Natural killer cell (primary cell): ENCODE results near the gene CPEB4. TPM values are rescaled to one million over a fixed set of nuclear protein-coding genes. Genes with fewer than 3 reads are reported as not detected.

Experiments
- ATAC-seq, 3 donors: fragments of 150-1000 bp in 2 of 3; fragments of 200-7000 bp in 1 of 3; cut with Tn5 transposase; 1 replicate in 1 of 3; 2 replicates in 2 of 3; pipeline ENCODE4 v1.10.0; 2021; ENCODE audit warnings: mild to moderate bottlenecking in 2 of 3, moderate library complexity in 2 of 3
- DNase-seq, 2 donors: peaks; one replicate each; pipeline versions ENCODE4 v3.0.0 to v3.0.0-alpha.2; 2013 to 2021; ENCODE audit warnings: mixed read lengths in 1 of 2
- H3K27ac ChIP-seq: one replicate; pipeline ENCODE4 v1.5.1; 2013; ENCODE audit warnings: mild to moderate bottlenecking, low read length
- H3K27me3 ChIP-seq: one replicate; pipeline ENCODE4 v1.6.1; 2013; ENCODE audit warnings: low read length; ENCODE audit not compliant: control insufficient read depth, insufficient read depth
- H3K36me3 ChIP-seq: one replicate; pipeline ENCODE4 v1.6.1; 2013; ENCODE audit warnings: low read length; ENCODE audit not compliant: control insufficient read depth, insufficient read depth
- H3K4me1 ChIP-seq: one replicate; pipeline ENCODE4 v1.6.1; 2013; ENCODE audit warnings: low read length; ENCODE audit not compliant: control insufficient read depth, insufficient read depth
- H3K4me3 ChIP-seq: one replicate; pipeline ENCODE4 v1.5.1; 2013; ENCODE audit warnings: low read length
- H3K9me3 ChIP-seq: one replicate; pipeline ENCODE4 v1.6.1; 2013; ENCODE audit warnings: low read length; ENCODE audit not compliant: control insufficient read depth, insufficient read depth
- H3K27ac Mint-ChIP-seq, 2 donors: one replicate each; pipeline ENCODE4 v1.8.0; 2022; ENCODE audit warnings: mild to moderate bottlenecking in 2 of 2, mixed read lengths in 2 of 2, moderate library complexity in 1 of 2
- H3K27me3 Mint-ChIP-seq, 2 donors: one replicate each; pipeline ENCODE4 v1.8.0; 2022; ENCODE audit warnings: low read depth in 2 of 2, mixed read lengths in 2 of 2
- H3K36me3 Mint-ChIP-seq: one replicate; pipeline ENCODE4 v1.8.0; 2022; ENCODE audit warnings: mixed read lengths
- H3K4me1 Mint-ChIP-seq, 2 donors: one replicate each; pipeline ENCODE4 v1.8.0; 2022; ENCODE audit warnings: mixed read lengths in 2 of 2
- H3K4me3 Mint-ChIP-seq: one replicate; pipeline ENCODE4 v1.8.0; 2022; ENCODE audit warnings: mild to moderate bottlenecking, moderate library complexity, mixed read lengths
- H3K9me3 Mint-ChIP-seq, 2 donors: one replicate each; pipeline ENCODE4 v1.8.0; 2022; ENCODE audit warnings: mixed read lengths in 2 of 2
- WGBS: methylation state at CpG from one replicate; pipeline ENCODE4 v1.1.7; 2013; ENCODE audit warnings: missing lambda C conversion rate; ENCODE audit not compliant: insufficient coverage; 5-methylcytosine and 5-hydroxymethylcytosine counted together
- intact Hi-C: fragments of 100-400 bp; cut with micrococcal nuclease; formaldehyde crosslinking; loops from one replicate; pipeline ENCODE4 v1.14.2; 2022
- total RNA-seq, 4 donors: library from RNA; stranded (reverse); fragments of 120-200 nt in 1 of 4; gene quantifications; one replicate each; pipeline versions ENCODE4 v1.2.3 to v1.2.4, GENCODE V29; 2013 to 2022
- TF ChIP-seq, protein P1 (sequence below): fragments of 200-600 bp; IDR thresholded peaks from one replicate; pipeline ENCODE4 v1.8.0; 2022; ENCODE audit warnings: antibody characterized with exemption

The CPEB4 gene
- total RNA-seq, 3 donors from 2014 or later (not counting 1 experiment from before 2014, with no cell fraction given): 44.4 to 60.4 (median 55.1) TPM

DNA sequence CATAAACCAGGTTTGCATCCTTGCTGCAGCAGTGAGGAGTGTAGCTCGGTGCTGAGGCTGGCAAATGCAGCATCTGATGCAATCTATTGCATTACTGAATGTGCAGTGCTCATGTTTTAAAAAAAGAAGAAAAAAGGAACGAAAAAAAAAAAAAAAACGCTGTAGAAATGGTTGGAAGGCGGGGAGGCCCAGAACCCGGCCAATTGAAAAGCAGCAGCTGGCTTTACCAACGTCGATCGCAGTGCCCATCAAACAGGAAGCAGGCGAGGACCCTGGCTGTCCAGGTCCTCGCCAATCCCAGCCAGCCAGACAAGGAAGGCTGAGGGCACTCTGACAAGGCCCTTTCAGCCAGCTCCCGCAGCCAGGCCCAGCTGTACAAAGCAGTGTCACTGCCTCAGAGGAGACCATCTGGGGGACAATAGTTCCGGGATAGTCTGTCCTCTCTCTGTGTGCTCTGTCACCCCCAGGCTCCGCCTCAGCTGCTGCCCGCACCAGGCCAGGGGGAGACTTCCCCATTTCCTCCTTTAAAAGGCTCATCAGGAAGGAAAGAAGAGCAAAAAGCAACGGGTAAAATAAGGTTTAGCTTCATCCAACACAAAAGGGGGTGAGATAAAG lies 21.8 kb upstream of the CPEB4 start:
- H3K36me3 Mint-ChIP-seq: no peaks in the 10 kb centered on the region

DNA sequence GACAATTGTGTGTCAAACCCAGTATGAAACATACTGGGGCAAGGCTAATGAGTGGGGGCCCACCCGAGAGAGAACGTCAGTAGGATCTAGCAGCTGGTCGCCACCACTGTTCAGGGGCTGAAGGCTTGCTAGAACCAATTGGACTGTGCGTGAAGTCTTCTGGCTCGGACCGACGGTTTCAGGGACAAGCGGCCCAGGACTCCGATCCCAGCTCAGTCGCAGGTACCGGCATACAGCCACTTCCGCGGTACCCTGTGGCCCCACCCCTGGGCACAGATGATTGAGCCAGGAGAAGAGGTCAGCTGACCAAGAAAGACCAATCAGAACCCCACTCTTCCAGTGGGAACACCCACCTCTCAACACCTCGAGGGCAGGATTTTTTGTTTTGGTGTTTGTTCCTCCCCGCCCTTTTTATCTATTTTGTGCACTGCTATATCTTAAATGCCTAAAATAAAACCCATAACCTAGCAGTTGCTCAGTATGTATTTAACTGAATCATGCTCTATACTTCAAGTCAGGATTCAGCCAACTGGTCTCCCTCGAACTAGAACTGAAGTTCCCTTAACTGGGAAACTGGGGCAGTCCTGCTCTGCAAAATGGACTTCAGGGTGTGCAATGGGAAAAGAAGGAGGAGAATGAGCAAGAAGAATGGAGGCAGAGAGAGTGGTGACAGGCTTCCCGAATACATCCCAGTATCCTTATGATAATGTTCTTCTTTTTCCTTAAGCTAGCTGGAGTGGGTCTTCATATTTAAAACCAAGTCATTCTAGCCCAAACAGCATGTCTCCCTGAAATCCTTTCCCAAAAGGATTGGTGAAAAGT lies 21.1 kb upstream of the CPEB4 start:
- H3K4me1 Mint-ChIP-seq: peaks cover 0 to 4% of the 10 kb centered on the region in 2 donors
- no peaks in the 10 kb centered on the region for H3K36me3 ChIP-seq
- no peaks in the 10 kb centered on the region for H3K9me3 Mint-ChIP-seq
- H3K27ac Mint-ChIP-seq: no peak overlapping the region
- DNase-seq (no peak), ATAC-seq (no peak)
- intact Hi-C loops: no loop called here
- H3K27ac ChIP-seq: no peak overlapping the region
- H3K9me3 ChIP-seq: no peaks in the 10 kb centered on the region
- H3K27me3 ChIP-seq: no peaks in the 10 kb centered on the region
- H3K4me3 ChIP-seq: no peak overlapping the region
- peaks cover 12 to 23% of the 10 kb centered on the region in 2 donors for H3K27me3 Mint-ChIP-seq
- TF ChIP-seq, protein P1, sequence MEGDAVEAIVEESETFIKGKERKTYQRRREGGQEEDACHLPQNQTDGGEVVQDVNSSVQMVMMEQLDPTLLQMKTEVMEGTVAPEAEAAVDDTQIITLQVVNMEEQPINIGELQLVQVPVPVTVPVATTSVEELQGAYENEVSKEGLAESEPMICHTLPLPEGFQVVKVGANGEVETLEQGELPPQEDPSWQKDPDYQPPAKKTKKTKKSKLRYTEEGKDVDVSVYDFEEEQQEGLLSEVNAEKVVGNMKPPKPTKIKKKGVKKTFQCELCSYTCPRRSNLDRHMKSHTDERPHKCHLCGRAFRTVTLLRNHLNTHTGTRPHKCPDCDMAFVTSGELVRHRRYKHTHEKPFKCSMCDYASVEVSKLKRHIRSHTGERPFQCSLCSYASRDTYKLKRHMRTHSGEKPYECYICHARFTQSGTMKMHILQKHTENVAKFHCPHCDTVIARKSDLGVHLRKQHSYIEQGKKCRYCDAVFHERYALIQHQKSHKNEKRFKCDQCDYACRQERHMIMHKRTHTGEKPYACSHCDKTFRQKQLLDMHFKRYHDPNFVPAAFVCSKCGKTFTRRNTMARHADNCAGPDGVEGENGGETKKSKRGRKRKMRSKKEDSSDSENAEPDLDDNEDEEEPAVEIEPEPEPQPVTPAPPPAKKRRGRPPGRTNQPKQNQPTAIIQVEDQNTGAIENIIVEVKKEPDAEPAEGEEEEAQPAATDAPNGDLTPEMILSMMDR: no peak
- H3K4me1 ChIP-seq: no peaks in the 10 kb centered on the region
- 96% methylated on average over 17 of the region's 17 CpGs for WGBS
- H3K36me3 Mint-ChIP-seq: no peaks in the 10 kb centered on the region
- no peak overlapping the region for H3K4me3 Mint-ChIP-seq

More for the DNA sequence above, 21.8 kb upstream of the CPEB4 start:
- H3K27ac Mint-ChIP-seq: no peak overlapping the region
- ATAC-seq (peak in 1 of 3 donors; percentile 55), DNase-seq (no peak)
- no peaks in the 10 kb centered on the region for H3K36me3 ChIP-seq
- H3K4me3 Mint-ChIP-seq: no peak overlapping the region
- peaks cover 0 to 4% of the 10 kb centered on the region in 2 donors for H3K4me1 Mint-ChIP-seq
- H3K4me1 ChIP-seq: no peaks in the 10 kb centered on the region
- H3K27ac ChIP-seq: no peak overlapping the region
- 64% methylated on average over 15 of the region's 15 CpGs for WGBS
- no peak overlapping the region for H3K4me3 ChIP-seq
- no peaks in the 10 kb centered on the region for H3K9me3 Mint-ChIP-seq
- intact Hi-C loops: no loop called here
- peaks cover 12 to 23% of the 10 kb centered on the region in 2 donors for H3K27me3 Mint-ChIP-seq
- no peaks in the 10 kb centered on the region for H3K9me3 ChIP-seq
- TF ChIP-seq, protein P1: no peak
- no peaks in the 10 kb centered on the region for H3K27me3 ChIP-seq

DNA sequence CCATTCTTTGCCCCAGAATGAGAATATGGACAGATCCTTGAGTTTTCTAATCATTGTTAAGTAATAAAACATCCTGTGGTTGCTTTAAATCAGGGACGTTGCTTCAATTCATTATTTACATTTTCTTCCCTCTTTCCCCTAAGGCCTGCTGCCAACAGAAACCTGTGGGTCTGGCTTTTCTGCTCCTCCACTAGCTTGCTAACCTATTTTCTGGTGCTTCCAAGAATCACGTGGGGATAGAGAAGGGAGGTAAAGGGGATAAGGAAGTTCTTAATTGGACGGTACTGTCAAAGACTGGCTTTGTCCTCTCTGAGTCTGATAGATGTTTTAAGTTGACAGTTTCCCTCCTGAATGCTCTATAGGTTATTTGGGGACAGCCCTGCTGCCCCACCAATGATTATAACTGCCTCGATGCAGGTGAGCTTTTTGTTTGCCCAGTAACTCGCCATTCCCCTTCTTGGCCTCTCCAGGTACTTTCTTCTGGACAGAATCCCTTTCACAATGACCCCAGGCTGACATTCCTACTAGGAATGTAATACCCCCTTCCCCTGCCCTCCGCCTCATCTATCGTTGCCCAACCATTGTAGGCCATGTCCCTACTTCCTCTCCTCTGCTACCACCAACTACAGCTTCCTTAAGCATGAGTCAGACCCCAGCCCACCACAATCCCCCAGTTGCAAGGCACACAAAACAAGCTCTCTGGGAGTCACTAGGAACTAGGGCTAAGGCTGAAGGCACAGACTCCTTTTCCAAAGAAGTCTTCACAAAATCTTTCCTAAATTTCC lies 19.9 kb upstream of the CPEB4 start:
- peaks cover 12 to 23% of the 10 kb centered on the region in 2 donors for H3K27me3 Mint-ChIP-seq
- intact Hi-C loops: no loop called here
- ATAC-seq: no peak
- 82% methylated on average over 7 of the region's 7 CpGs for WGBS
- H3K9me3 Mint-ChIP-seq: no peaks in the 10 kb centered on the region
- H3K36me3 ChIP-seq: no peaks in the 10 kb centered on the region
- H3K4me3 Mint-ChIP-seq: no peak overlapping the region
- H3K27me3 ChIP-seq: no peaks in the 10 kb centered on the region
- DNase-seq: no peak
- no peaks in the 10 kb centered on the region for H3K4me1 ChIP-seq
- peaks cover 0 to 4% of the 10 kb centered on the region in 2 donors for H3K4me1 Mint-ChIP-seq
- no peak overlapping the region for H3K27ac ChIP-seq
- no peaks in the 10 kb centered on the region for H3K36me3 Mint-ChIP-seq
- TF ChIP-seq, protein P1: no peak
- no peaks in the 10 kb centered on the region for H3K9me3 ChIP-seq
- H3K4me3 ChIP-seq: no peak overlapping the region
- no peak overlapping the region for H3K27ac Mint-ChIP-seq
